ENCODE data around the gene NPC1. TPM values are rescaled to one million over a fixed set of nuclear protein-coding genes. Genes with fewer than 3 reads are reported as not detected.

NPC1 gene
- total and polyA plus RNA-seq, 4 donors, result 9.5 to 46.7 (median 27.3) TPM

DNA sequence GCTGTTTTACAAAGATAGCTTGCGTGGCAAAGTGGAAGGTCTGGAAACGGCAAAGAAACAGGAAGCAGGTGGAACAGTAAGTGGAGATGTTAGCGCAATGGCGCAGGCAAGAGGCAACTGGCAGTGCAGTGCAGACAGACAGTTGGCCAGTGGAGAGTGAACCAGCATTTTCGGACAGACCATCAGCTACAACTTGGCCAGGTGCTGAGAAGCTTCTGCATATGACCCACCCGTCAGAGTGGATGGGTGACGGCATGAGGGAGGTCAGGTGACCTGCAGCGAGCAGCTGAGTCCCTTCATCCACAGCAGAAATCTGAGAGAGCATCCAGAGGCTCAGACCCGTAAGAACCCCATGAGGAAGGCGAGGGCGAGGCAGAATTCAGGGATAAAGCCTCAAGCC is 33.8 kb downstream of the NPC1 start:
- H3K4me3 ChIP-seq (ENCODE audit: low read depth in 1 of 3, low read length in 3 of 3), result no peak overlapping the region
- no peaks in the 10 kb centered on the region for H3K9me3 ChIP-seq (ENCODE audit: control insufficient read depth in 4 of 4, low read length in 3 of 4)
- H3K4me1 ChIP-seq (ENCODE audit: control insufficient read depth in 4 of 4, insufficient read depth in 4 of 4, low read length in 3 of 4), result peaks cover 0 to 3% (median 0%) of the 10 kb centered on the region in 4 donors
- no peak overlapping the region for H3K27ac ChIP-seq (ENCODE audit: low read depth in 1 of 2, low read length in 2 of 2)
- peaks cover 2 to 58% (median 40%) of the 10 kb centered on the region in 4 donors for H3K36me3 ChIP-seq (ENCODE audit: control insufficient read depth in 4 of 4, insufficient read depth in 3 of 4, low read depth in 1 of 4, low read length in 3 of 4)
- TF ChIP-seq SP1 (IDR thresholded peaks at IDR 0.05), result no peak
- no peak for TF ChIP-seq RAD21 (IDR thresholded peaks at IDR 0.05)
- no peak for TF ChIP-seq FOXA1 (IDR thresholded peaks at IDR 0.05)
- no peak for TF ChIP-seq FOXA2 (IDR thresholded peaks at IDR 0.05)
- TF ChIP-seq RXRA (IDR thresholded peaks at IDR 0.05), result no peak
- TF ChIP-seq, protein P1, sequence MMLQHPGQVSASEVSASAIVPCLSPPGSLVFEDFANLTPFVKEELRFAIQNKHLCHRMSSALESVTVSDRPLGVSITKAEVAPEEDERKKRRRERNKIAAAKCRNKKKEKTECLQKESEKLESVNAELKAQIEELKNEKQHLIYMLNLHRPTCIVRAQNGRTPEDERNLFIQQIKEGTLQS (IDR thresholded peaks at IDR 0.05), result no peak
- TF ChIP-seq, protein P2, sequence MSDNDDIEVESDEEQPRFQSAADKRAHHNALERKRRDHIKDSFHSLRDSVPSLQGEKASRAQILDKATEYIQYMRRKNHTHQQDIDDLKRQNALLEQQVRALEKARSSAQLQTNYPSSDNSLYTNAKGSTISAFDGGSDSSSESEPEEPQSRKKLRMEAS (IDR thresholded peaks at IDR 0.05), result no peak
- TF ChIP-seq, protein P3, sequence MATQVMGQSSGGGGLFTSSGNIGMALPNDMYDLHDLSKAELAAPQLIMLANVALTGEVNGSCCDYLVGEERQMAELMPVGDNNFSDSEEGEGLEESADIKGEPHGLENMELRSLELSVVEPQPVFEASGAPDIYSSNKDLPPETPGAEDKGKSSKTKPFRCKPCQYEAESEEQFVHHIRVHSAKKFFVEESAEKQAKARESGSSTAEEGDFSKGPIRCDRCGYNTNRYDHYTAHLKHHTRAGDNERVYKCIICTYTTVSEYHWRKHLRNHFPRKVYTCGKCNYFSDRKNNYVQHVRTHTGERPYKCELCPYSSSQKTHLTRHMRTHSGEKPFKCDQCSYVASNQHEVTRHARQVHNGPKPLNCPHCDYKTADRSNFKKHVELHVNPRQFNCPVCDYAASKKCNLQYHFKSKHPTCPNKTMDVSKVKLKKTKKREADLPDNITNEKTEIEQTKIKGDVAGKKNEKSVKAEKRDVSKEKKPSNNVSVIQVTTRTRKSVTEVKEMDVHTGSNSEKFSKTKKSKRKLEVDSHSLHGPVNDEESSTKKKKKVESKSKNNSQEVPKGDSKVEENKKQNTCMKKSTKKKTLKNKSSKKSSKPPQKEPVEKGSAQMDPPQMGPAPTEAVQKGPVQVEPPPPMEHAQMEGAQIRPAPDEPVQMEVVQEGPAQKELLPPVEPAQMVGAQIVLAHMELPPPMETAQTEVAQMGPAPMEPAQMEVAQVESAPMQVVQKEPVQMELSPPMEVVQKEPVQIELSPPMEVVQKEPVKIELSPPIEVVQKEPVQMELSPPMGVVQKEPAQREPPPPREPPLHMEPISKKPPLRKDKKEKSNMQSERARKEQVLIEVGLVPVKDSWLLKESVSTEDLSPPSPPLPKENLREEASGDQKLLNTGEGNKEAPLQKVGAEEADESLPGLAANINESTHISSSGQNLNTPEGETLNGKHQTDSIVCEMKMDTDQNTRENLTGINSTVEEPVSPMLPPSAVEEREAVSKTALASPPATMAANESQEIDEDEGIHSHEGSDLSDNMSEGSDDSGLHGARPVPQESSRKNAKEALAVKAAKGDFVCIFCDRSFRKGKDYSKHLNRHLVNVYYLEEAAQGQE (IDR thresholded peaks at IDR 0.05), result no peak
- TF ChIP-seq HNF4A (conservative IDR thresholded peaks at IDR 0.05), result no peak
- TF ChIP-seq YY1 (IDR thresholded peaks at IDR 0.05), result no peak
- no peak for TF ChIP-seq EGR1 (IDR thresholded peaks at IDR 0.05; ENCODE audit: low read depth in 2 of 2)
- TF ChIP-seq GABPA (IDR thresholded peaks at IDR 0.05 in 1 of 2, conservative IDR thresholded peaks at IDR 0.05 in 1 of 2), result no peak
- TF ChIP-seq TAF1 (conservative IDR thresholded peaks at IDR 0.05), result no peak
- TF ChIP-seq NR2F2 (IDR thresholded peaks at IDR 0.05), result no peak
- no peak for TF ChIP-seq JUND (IDR thresholded peaks at IDR 0.05)
- TF ChIP-seq, protein P4, sequence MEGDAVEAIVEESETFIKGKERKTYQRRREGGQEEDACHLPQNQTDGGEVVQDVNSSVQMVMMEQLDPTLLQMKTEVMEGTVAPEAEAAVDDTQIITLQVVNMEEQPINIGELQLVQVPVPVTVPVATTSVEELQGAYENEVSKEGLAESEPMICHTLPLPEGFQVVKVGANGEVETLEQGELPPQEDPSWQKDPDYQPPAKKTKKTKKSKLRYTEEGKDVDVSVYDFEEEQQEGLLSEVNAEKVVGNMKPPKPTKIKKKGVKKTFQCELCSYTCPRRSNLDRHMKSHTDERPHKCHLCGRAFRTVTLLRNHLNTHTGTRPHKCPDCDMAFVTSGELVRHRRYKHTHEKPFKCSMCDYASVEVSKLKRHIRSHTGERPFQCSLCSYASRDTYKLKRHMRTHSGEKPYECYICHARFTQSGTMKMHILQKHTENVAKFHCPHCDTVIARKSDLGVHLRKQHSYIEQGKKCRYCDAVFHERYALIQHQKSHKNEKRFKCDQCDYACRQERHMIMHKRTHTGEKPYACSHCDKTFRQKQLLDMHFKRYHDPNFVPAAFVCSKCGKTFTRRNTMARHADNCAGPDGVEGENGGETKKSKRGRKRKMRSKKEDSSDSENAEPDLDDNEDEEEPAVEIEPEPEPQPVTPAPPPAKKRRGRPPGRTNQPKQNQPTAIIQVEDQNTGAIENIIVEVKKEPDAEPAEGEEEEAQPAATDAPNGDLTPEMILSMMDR (IDR thresholded peaks at IDR 0.05; ENCODE audit: low read depth, low read length, missing input control), result no peak
- TF ChIP-seq, protein P5, sequence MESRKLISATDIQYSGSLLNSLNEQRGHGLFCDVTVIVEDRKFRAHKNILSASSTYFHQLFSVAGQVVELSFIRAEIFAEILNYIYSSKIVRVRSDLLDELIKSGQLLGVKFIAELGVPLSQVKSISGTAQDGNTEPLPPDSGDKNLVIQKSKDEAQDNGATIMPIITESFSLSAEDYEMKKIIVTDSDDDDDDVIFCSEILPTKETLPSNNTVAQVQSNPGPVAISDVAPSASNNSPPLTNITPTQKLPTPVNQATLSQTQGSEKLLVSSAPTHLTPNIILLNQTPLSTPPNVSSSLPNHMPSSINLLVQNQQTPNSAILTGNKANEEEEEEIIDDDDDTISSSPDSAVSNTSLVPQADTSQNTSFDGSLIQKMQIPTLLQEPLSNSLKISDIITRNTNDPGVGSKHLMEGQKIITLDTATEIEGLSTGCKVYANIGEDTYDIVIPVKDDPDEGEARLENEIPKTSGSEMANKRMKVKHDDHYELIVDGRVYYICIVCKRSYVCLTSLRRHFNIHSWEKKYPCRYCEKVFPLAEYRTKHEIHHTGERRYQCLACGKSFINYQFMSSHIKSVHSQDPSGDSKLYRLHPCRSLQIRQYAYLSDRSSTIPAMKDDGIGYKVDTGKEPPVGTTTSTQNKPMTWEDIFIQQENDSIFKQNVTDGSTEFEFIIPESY (IDR thresholded peaks at IDR 0.05), result no peak
- DNase-seq (ENCODE audit: low spot score), result no peak
- H3K27me3 ChIP-seq (ENCODE audit: control insufficient read depth in 4 of 4, insufficient read depth in 4 of 4, low read length in 3 of 4), result no peaks in the 10 kb centered on the region
- no peak overlapping the region for H3K9ac ChIP-seq (ENCODE audit: low read depth in 1 of 2, low read length in 2 of 2)
- WGBS, result 87% methylated on average over 11 of the region's 11 CpGs

Data from liver (tissue), 9 donors.